ENCODE measurements around the gene CHMP6.
A peak's percentile ranks its signal among the peaks of the same experiment; 100 is the strongest.

The CHMP6 gene

DNA sequence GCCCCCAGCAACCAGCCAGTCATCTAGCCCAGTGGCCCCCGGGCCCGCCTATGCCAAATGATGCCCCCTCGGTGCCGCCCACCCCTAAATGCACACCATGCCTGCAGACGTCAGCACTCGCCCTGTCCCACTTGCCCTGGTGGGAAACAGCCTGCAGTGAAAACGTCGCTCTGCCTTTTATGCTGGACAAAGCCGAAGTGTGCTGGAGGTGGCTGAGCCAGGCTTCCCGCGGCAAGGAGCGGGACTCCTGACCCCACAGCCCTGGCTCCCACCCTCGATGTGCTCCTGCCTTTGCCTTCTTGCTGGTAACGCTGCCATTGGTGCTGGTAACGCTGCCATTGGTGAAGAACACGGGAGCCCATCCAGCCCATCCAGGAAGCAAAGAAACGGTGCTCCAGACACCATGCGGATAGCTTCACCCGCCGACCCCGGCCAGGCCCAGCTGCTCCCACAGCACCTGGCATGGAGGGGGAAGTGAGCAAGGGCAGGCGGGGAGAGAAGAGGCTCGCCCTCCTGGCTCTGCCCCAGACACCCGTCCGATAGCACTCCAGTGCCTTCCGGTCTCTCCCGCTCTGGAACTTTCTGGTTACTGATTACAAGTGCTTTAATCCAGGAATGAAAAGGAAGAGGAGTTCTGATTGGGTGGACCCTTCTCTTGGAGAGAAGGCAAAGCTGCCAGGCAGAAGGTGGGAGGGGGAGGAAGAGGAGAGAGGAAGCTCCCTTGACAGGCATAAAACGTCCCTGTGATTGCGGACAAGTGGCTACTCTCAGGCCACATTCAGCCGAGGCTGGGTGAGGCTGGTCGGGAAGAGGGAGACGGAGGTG is 39.3 kb downstream of the CHMP6 start:
- Mint-ChIP-seq H3K27me3 (peaks cover 54% of the 10 kb centered on the region), H3K36me3 (ENCODE audit: low read depth) (no peaks in the 10 kb centered on the region), H3K4me3 (no peak overlapping the region), H3K4me1 (ENCODE audit: low read depth) (peaks cover 27% of the 10 kb centered on the region), H3K27ac (no peak overlapping the region), H3K9me3 (peaks cover 3% of the 10 kb centered on the region)
- no peak for DNase-seq

DNA sequence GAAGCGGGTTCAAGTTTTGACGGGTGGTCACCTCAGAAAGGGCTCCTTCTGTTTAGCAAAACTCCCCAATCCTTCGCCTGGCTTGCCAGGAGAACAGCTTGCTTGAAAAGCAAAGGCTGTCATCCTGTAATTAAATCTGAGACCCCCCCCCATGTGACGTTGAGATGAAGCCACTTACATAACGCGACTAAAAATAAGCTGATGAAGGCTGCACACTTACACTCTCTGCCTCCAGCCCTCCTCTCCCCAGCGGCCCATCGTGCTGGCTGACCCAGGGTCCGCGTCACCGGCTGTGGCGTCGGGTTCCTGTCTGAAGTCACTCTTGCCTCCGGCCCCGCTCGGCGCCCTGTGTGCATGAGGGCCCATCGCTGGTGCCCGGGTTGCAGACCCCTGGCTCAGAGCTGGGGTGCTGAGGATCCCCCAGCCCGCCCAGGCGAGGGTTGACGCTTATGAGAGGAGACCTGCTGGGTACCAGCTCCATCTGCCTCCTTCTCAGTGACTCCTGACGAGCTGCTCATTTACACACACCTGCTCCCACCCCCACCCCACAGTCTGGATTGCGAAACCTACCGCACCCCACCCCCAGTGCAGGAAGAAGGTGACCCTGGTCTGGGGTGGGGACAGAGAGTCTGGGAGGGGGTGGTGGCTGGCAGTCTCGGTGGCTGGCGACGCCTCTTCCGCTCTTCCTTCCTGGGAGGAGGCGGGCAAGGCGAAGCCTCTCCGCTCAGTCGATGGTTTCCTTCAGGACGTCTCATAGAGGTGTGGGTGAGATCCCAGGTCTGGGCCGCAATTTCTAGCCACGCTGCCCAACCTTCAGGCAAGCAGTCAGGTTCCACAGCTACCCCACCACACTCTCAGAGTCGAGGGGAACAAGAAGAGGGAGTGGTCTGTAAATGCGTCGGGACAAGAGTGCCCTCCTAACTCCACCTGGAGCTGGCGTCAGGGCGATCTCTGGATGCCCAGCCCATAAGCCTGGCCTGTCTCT is 40.2 kb downstream of the CHMP6 start:
- Mint-ChIP-seq H3K27ac (no peak overlapping the region), H3K4me3 (no peak overlapping the region), H3K4me1 (ENCODE audit: low read depth) (peaks cover 36% of the 10 kb centered on the region)

DNA sequence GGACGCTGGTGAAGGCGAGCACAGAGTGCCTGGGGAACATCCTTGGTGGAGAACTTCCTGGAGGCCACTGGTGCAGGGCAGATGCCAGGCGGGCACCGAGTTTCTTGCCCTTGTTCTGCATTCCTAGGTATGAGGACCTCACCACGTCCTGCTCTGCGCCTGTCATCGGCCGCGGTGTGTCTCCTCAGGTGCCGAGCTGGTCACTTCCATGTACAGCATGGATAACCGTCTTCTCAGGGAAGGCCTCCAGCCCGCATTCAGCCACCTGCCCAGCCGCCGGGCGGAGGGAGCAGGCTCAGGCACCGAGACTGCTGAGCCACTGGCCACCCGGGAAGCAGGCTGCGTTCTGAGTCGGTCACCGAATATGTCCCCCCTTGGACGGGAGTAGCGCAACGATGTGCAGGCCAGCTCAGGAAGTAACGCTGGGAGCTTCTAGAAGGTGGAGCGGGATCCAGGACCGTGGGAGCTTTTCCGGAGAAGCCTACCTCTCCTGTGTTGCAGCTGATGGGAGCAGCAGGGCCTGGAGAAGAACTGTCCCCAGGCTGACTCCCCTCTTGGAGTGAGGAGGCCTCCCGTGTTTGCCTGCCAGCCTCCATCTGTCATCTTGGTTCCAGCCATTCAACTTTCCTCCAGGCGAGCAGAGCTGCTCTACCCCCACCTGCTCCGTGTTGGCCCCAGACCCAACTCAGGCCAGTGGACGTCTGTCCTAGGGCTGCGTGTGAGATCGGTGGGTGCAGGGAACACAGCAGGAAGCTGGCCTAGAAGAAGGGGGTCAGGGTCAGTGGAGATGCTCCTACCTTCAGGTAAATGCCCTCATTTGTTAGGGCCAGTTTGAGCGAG is 41.2 kb downstream of the CHMP6 start:
- peaks cover 3% of the 10 kb centered on the region for H3K36me3 Mint-ChIP-seq (ENCODE audit: low read depth)
- H3K4me3 Mint-ChIP-seq, result no peak overlapping the region
- H3K27me3 Mint-ChIP-seq, result peaks cover 54% of the 10 kb centered on the region
- peaks cover 34% of the 10 kb centered on the region for H3K4me1 Mint-ChIP-seq (ENCODE audit: low read depth)
- no peaks in the 10 kb centered on the region for H3K9me3 Mint-ChIP-seq
- no peak for DNase-seq
- H3K27ac Mint-ChIP-seq, result no peak overlapping the region

More for the DNA sequence above, 40.2 kb downstream of the CHMP6 start:
- Mint-ChIP-seq H3K9me3 (peaks cover 2% of the 10 kb centered on the region), H3K36me3 (ENCODE audit: low read depth) (no peaks in the 10 kb centered on the region), H3K27me3 (peaks cover 54% of the 10 kb centered on the region)
- no peak for DNase-seq

DNA sequence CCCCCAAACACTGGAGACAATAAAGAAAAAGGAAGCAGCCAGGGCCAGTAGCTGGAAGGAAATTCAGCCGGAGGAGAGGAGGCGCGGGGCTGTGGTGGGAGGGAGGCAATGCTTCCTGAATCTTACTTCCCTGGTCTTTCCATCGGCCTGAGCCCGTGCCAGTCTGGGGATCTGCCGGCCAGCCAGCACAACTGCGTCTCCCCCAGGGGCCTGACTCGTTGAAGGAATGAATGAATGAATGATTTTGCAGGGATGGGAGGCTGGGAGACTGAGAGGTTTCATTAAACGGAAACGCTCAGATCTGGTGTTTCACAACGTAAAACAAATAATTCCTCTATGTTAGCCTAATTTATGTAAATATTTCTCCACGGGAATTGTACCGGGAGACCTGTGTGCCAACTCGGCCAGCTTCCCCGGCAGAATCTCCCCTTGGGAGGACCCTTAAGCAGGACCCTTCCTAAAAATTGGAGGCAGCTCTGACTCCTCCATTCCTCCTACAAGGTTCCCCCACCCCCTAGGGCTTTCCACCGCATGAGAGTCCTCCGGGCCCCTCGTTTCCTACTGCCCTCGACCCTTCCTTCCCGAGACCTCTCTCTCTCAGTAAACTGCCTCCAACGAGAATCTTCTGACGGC is 42.0 kb downstream of the CHMP6 start:
- Mint-ChIP-seq H3K36me3 (ENCODE audit: low read depth) (peaks cover 3% of the 10 kb centered on the region), H3K4me1 (ENCODE audit: low read depth) (peaks cover 28% of the 10 kb centered on the region), H3K9me3 (no peaks in the 10 kb centered on the region), H3K27ac (no peak overlapping the region), H3K4me3 (peak overlapping the region; percentile 68), H3K27me3 (peaks cover 52% of the 10 kb centered on the region)
- DNase-seq, result no peak

DNA sequence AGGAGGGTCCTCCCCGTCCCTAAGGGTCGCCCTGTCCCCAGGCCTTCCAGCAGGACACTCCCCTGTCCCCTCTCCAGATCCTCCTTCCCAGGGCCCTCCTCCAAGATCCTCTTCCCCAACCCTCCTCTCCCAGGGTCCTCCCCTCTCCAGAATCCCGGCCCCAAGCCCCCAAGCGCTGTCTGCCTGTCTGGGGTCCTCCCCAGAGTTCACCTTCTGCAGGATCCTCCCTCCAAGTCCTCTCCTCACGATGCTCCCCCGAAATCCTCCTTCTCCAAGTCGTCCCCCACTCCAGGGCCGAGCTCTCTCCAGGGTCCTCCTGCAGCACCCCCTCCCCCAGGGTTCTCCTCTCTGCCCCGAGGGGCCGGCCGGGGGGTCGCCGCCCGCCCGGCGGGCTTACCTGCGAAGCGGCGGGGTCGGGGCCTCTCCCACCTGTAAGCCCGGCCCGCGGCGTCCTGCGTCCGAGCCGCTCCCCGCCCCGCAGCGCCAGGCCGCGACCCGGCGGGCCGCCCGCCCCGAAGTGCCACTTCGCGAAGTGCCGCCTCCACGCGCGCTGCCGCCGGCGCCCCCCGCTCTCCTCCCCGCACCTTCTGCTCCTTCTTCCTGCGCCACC is 42.6 kb downstream of the CHMP6 start:
- DNase-seq, result no peak
- Mint-ChIP-seq H3K4me3 (peak overlapping the region; percentile 68), H3K9me3 (no peaks in the 10 kb centered on the region), H3K4me1 (ENCODE audit: low read depth) (peaks cover 26% of the 10 kb centered on the region), H3K27me3 (peaks cover 47% of the 10 kb centered on the region), H3K36me3 (ENCODE audit: low read depth) (peaks cover 3% of the 10 kb centered on the region), H3K27ac (no peak overlapping the region)

DNA sequence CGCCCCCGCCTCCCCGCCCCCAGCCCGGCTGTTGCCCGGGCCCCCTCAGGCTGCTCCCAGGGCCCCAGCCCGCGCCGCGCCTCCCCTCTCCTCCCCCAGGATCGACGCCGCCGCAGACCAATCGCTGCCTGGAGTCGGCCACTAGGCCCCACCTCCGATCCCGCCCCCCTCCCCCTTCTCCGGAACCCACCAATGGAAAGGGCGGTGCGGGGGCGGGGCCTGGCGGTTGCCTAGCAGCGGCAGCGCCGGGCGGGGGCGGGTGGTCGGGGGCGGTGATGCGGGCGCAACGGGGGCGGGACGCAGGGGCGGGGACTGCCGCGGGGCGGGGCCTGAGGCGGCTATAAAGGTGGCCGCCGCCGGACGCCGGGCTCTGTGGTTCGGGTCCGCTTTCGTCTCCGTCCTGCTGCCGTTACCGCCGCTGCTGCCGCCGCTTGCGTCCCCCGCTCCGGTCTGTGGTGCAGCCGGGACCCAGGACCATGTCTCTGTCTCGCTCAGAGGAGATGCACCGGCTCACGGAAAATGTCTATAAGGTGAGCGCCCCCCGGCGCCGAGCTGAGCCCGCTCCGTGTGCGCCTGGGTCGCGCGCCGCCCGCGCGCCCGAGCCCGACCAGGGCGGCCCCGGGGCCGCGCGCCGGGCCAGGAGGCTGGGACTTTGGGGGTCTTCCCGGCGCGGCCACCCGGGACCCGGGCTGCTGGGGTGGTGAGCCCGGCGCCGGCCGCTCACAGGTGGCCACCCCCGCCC is 43.3 kb downstream of the CHMP6 start, which contains the start of gene BAIAP2:
Gene BAIAP2, plus strand, starts transcription at position 373 of the 742 bp plus-strand sequence. Its CDS starts 104 bp downstream, at position 477.
- H3K27me3 Mint-ChIP-seq, result peaks cover 41% of the 10 kb centered on the region
- H3K27ac Mint-ChIP-seq, result peak within 1 kb of the TSS; percentile 68
- no peaks in the 10 kb centered on the region for H3K9me3 Mint-ChIP-seq

DNA sequence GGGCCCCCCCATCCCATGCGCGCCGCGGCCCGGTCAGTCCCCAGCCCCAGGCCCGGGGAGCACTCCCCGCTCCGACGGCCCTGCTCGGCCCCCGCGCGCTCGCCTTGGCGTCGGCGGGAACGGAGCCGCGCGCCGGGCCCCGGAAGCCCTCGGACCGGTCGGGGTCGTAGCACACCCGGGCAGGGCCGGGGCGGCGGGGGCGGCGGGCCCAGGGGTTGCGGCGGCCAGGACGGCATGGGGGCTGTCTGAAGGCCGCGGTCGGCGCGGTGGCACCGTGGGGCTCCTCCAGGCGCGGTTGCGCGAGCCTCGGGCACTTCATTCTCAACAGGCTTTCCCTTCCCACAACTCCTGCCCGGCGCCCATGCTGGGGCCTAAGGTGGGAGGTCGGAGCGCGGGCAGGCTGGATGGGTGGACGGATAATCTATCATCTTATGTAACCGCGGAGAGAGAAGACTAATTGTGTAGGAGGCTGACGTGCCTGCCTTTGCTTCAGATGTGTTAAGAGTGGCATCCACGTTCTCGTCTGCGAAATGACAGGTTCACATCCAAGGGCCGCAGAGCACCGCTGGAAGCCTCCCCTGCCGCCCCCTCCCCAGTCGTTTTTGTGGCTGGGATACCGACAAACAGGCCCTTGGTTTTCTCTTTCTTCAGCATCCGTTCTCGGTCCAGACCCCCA is 44.0 kb downstream of the CHMP6 start:
- H3K4me3 Mint-ChIP-seq, result peak overlapping the region; percentile 75
- peaks cover 3% of the 10 kb centered on the region for H3K36me3 Mint-ChIP-seq (ENCODE audit: low read depth)
- H3K9me3 Mint-ChIP-seq, result no peaks in the 10 kb centered on the region
- no peak overlapping the region for H3K27ac Mint-ChIP-seq
- H3K4me1 Mint-ChIP-seq (ENCODE audit: low read depth), result peaks cover 30% of the 10 kb centered on the region
- peak; percentile 57 for DNase-seq
- H3K27me3 Mint-ChIP-seq, result peaks cover 36% of the 10 kb centered on the region

More for the DNA sequence above, 43.3 kb downstream of the CHMP6 start, which contains the start of gene BAIAP2:
- DNase-seq, result peak; percentile 98
- Mint-ChIP-seq H3K4me1 (ENCODE audit: low read depth) (peaks cover 26% of the 10 kb centered on the region), H3K36me3 (ENCODE audit: low read depth) (peaks cover 3% of the 10 kb centered on the region), H3K4me3 (peak within 1 kb of the TSS; percentile 80)

DNA sequence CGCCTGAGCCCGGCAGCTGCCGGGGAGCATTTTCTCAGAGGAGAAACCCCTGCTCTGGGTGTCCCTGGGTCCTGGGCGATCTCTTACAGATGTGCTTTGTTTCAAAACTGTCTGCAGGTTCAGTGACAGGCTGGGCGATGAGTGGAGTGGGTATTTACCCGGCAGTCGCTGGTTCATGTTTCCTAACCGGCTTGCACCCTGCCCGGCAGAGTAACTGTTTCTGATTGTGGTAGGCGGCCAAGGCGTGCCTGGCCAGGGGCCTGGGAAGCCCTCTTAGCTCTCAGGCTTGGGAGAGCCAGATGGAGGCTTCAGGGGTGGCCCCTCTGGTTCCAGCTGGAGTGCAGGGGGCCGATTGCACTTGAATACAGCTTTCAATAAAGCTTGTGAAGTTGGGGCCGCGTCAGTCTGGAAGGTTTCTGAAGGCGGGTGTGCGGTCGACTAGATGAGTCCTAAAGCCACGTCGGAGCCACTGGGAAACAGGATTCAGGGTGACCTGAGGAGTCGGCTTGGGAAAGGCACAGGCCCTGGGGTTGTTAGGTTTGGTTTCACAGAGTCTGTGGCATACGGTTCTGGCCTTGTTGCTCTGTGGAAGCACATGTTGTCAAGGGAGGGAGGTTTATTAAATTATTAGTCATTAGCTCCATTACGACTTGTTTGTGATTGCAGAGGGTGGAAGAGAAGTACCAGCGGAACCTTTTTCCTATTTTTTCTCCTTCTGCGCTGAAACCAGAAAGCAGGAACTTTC is 44.7 kb downstream of the CHMP6 start:
- H3K36me3 Mint-ChIP-seq (ENCODE audit: low read depth), result peaks cover 3% of the 10 kb centered on the region
- DNase-seq, result no peak
- peaks cover 30% of the 10 kb centered on the region for H3K4me1 Mint-ChIP-seq (ENCODE audit: low read depth)
- H3K9me3 Mint-ChIP-seq, result no peaks in the 10 kb centered on the region
- H3K27me3 Mint-ChIP-seq, result peaks cover 31% of the 10 kb centered on the region
- H3K27ac Mint-ChIP-seq, result no peak overlapping the region
- peak overlapping the region; percentile 75 for H3K4me3 Mint-ChIP-seq

DNA sequence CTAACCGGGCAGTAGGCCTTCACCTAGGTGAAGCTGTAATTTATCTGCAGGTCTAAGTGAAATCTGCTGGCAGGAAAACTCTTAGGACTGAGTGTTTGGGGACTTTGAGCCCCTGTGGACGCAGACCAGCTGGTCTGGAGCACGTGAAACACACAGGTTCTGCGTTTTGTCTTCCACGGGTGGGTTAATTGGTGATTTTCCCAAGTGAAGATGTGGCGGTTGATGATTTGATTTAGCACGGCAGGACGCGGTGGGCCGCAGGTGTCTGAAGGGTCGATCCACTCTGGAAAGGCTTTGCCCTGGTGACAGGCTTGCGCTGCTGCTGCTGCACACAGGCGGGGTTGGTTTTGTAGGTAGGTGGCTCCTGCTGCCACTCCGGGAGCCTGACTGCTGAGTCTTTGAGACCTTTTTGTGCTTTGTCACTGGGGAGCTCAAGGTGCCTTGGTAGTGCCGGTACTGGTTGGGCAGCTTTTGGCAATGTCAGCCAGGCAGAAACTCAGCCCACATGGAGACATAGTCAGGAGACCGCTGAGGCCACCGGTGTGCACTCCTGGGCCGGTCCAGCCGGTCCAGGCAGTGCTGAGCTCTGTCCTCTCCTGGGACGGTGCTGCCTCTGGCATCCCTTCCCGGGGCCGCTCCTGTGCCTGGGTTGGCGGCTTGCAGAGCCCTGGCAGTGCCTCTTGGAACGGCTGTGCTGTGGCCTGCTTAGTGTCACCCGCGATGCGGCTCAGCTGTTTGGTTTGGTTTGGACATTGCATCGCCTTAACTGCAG is 45.6 kb downstream of the CHMP6 start:
- H3K36me3 Mint-ChIP-seq (ENCODE audit: low read depth), result peaks cover 3% of the 10 kb centered on the region
- H3K9me3 Mint-ChIP-seq, result no peaks in the 10 kb centered on the region
- no peak for DNase-seq
- H3K27me3 Mint-ChIP-seq, result peaks cover 31% of the 10 kb centered on the region
- peaks cover 30% of the 10 kb centered on the region for H3K4me1 Mint-ChIP-seq (ENCODE audit: low read depth)
- H3K4me3 Mint-ChIP-seq, result no peak overlapping the region
- H3K27ac Mint-ChIP-seq, result no peak overlapping the region

DNA sequence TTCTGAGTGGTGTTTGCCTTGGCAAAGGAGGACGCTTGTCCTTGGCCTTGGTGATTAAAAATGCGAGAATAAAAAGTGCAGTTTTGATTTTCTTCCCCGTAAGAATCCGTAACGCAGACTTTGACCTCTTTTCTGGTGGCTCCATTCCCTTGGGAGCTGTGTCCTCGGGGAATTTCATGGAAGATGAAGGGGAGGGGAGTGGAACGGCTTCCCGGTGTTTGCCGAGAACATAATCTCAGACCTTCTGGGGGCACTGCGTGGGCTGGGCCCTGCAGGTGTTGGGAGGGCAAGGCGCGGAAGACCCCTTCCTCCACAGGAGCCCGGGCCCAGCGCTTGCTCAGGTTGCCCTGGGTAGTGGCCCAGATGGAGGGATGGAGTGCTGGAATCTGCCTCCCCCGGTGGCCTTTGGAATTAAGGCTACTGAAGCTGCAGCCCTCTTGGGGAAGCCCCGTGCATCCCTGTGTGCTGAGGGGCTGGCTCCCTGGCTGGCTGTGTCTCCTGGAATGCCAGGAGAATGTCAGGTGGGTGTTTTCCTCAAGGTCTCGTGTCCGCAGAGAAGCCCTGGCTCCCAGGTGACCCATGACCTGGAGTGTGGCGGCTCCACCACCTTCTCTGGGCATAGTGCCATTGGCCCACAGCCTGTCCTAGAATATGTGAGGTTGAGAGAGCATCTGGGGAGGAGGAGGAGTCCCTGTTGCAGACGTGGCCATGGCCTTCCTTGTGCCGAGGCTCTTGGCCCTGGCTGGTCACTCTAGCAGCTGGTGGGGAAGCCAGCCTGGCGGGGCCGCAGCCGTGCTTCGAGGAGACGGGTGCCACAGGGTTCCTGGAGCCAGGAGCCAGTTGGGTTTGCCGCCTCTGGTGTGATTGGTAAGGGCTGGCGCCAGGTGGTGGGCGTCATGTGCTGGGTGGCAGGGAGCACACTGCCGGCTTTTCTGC is 46.4 kb downstream of the CHMP6 start:
- no peak overlapping the region for H3K27ac Mint-ChIP-seq
- no peak overlapping the region for H3K4me3 Mint-ChIP-seq
- no peak for DNase-seq
- H3K36me3 Mint-ChIP-seq (ENCODE audit: low read depth), result peaks cover 3% of the 10 kb centered on the region
- peaks cover 30% of the 10 kb centered on the region for H3K4me1 Mint-ChIP-seq (ENCODE audit: low read depth)
- peaks cover 29% of the 10 kb centered on the region for H3K27me3 Mint-ChIP-seq
- H3K9me3 Mint-ChIP-seq, result no peaks in the 10 kb centered on the region

All from activated T-cell treated with anti-CD3 and anti-CD28 coated beads, Interleukin-2, amount 50 U/mL, for 24 hours (primary cell).